Tibial artery (tissue), 4 donors: Measurements from ENCODE around the gene HIVEP1.

Source experiments
- DNase-seq, 2 donors: peaks; one replicate each; pipeline ENCODE4 v3.0.0-alpha.2; 2019
- H3K27ac ChIP-seq, 2 donors: fragments of 200-600 bp; sonication (generic) in 1 of 2; 1 replicate in 1 of 2; 2 replicates in 1 of 2; pipeline ENCODE4 v1.5.1; 2018 to 2019; ENCODE audit warnings: mild to moderate bottlenecking in 1 of 2
- H3K27me3 ChIP-seq, 2 donors: fragments of 200-600 bp; sonication (generic) in 1 of 2; one replicate each; pipeline versions ENCODE4 v1.5.1 to v1.6.0; 2016 to 2019
- H3K36me3 ChIP-seq, 3 donors: fragments of 200-600 bp; sonication (generic) in 2 of 3; one replicate each; pipeline ENCODE4 v1.5.1; 2016 to 2019; ENCODE audit warnings: mild to moderate bottlenecking in 2 of 3
- H3K4me1 ChIP-seq, 4 donors: fragments of 200-600 bp; sonication (generic) in 2 of 4; 1 replicate in 3 of 4; 2 replicates in 1 of 4; pipeline ENCODE4 v1.5.1; 2016 to 2019
- H3K4me3 ChIP-seq, 2 donors: fragments of 200-600 bp; sonication (generic) in 1 of 2; 1 replicate in 1 of 2; 2 replicates in 1 of 2; pipeline ENCODE4 v1.5.1; 2018 to 2019; ENCODE audit warnings: mild to moderate bottlenecking in 2 of 2
- H3K9me3 ChIP-seq, 3 donors: fragments of 200-600 bp; sonication (generic) in 1 of 3; one replicate each; pipeline ENCODE4 v1.5.1; 2016 to 2019
- CTCF ChIP-seq, 2 experiments: fragments of 200-600 bp in 1 of 2; fragments of 450-650 bp in 1 of 2; IDR thresholded peaks; one replicate each; pipeline ENCODE4 v1.5.1; 2017 to 2019; ENCODE audit warnings: antibody characterized with exemption in 2 of 2, mild to moderate bottlenecking in 1 of 2, moderate library complexity in 1 of 2
- intact Hi-C: fragments of 100-400 bp; cut with DNase I; formaldehyde crosslinking; loops from one replicate; pipeline ENCODE4 v1.15.0; 2023; ENCODE audit warnings: low total_unique reads

The HIVEP1 gene

GRCh38 chr6:12009180-12009685 lies 2.9 kb upstream of the HIVEP1 start:
- Histone ChIP-seq H3K4me1 (peaks cover 0 to 26% (median 14%) of the 10 kb centered on the region in 4 donors), H3K36me3 (no peaks in the 10 kb centered on the region), H3K27me3 (no peaks in the 10 kb centered on the region), H3K9me3 (no peaks in the 10 kb centered on the region), H3K27ac (peak overlapping the region; percentile 92 to 94), H3K4me3 (peak overlapping the region; percentile 88 to 91)
- intact Hi-C loops = no loop called here
- DNase-seq = no peak
- TF ChIP-seq CTCF (IDR thresholded peaks at IDR 0.05) = no peak

DNA sequence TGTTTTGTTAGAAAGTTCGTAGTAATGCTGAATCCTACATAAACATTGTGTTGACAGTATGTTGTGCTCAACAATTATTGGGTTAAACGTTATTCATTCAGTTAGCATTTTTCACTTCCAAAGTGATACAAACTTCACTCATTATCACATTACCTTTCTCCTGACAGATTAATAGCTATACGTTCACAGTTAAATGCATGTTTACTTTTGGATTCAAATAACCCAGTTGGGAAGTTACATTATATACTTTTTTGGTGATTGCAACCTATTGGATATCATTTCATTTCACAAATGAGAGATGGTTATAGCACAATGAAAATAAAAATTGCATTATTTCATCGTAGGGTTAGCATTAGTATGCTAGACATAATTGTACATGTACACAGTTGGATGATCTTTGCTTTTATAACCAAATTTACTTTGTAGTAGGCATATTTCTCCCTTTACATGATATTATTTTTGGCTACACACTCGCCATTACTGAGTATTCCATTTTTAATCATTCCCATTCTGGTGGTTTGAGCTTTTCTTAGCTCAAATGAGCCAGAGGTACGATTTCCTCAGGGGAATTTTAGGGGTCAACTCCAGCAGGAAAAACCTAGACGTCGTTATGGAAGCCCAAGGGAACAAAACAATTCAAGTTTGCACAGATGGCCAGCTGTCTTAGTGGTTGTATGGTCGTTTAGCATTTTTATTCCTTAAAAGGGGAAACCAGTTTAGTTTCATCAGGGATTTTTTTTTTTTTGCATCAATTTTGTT lies 2.1 kb upstream of the HIVEP1 start:
- Histone ChIP-seq H3K9me3 (no peaks in the 10 kb centered on the region), H3K27ac (peak overlapping the region; percentile 92 to 94), H3K36me3 (no peaks in the 10 kb centered on the region), H3K27me3 (no peaks in the 10 kb centered on the region), H3K4me1 (peaks cover 0 to 29% (median 14%) of the 10 kb centered on the region in 4 donors), H3K4me3 (peak overlapping the region; percentile 88 to 91)
- intact Hi-C loops = loop anchor here (5.0 to 10.0 kb wide), 2 partner anchors 238 to 305 kb away; no protein-coding TSS in a partner anchor
- no peak for DNase-seq
- no peak for TF ChIP-seq CTCF (IDR thresholded peaks at IDR 0.05)

- H3K4me1 ChIP-seq = peaks cover 0 to 29% (median 14%) of the 10 kb centered on the region in 4 donors
- DNase-seq = peak; percentile 69 to 85
- no peaks in the 10 kb centered on the region for H3K9me3 ChIP-seq
- intact Hi-C loops = loop anchor here (5.0 to 10.0 kb wide), 2 partner anchors 238 to 306 kb away; no protein-coding TSS in a partner anchor
- H3K27me3 ChIP-seq = no peaks in the 10 kb centered on the region
- H3K36me3 ChIP-seq = no peaks in the 10 kb centered on the region
- TF ChIP-seq CTCF (IDR thresholded peaks at IDR 0.05) = no peak
- peak overlapping the region; percentile 92 to 94 for H3K27ac ChIP-seq
- peak overlapping the region; percentile 88 to 91 for H3K4me3 ChIP-seq
These were observed 1.4 kb upstream of the HIVEP1 start for GRCh38 chr6:12010635-12011275.

DNA sequence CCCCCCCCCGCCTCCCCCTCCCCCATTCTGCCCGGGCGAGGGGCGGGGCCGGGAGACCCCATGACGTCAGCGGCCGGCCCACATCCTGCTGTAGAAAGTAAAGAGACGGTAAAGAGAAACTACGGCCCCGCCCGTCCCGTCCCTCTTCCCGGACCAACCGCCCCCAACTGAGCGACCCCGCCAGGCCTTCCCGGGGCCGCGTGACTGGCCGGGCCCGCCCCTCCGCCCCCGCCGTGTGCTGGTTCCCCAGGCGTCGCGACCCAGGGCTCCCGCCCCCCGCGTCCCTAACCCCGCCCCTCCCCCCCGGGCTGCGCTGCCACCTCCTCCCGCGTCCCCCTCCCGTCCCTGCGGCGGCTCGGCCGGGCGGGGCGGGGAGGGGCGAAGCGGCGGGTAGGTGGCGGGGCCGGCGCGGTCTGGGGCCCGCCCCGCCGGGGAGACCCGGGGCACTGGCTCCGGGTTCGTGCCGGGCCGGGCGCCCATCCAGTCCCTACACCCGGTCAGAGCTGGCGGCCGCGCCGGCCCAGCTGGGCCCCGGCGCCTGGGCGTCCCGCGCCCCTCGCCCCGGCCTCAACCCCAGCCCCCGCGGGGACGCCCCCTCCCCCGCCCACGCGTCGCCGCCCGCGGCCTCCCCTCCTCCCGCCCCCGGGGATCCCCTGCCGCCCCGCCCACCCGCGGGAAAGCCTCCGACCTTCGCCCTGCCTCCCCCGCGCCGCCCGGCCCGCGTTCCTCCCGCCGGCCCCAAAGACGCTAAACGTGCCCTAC lies 655 bp upstream of the HIVEP1 start:
- H3K4me1 ChIP-seq = peaks cover 0 to 29% (median 14%) of the 10 kb centered on the region in 4 donors
- H3K27ac ChIP-seq = peak overlapping the region; percentile 92 to 94
- H3K4me3 ChIP-seq = peak overlapping the region; percentile 88 to 91
- H3K9me3 ChIP-seq = no peaks in the 10 kb centered on the region
- no peak for TF ChIP-seq CTCF (IDR thresholded peaks at IDR 0.05)
- H3K27me3 ChIP-seq = no peaks in the 10 kb centered on the region
- intact Hi-C loops = loop anchor here (5.0 to 10.0 kb wide), 2 partner anchors 239 to 307 kb away; no protein-coding TSS in a partner anchor
- DNase-seq = peak; percentile 97 to 99
- peaks cover 0 to 2% (median 0%) of the 10 kb centered on the region in 3 donors for H3K36me3 ChIP-seq
